ENCODE data around the gene BMPR1B. TPM values are rescaled to one million over a fixed set of nuclear protein-coding genes. Genes with fewer than 3 reads are reported as not detected.

Gene BMPR1B
- total RNA-seq, 4 donors from 2014 or later, result 0.46 to 1.3 (median 0.88) TPM

DNA sequence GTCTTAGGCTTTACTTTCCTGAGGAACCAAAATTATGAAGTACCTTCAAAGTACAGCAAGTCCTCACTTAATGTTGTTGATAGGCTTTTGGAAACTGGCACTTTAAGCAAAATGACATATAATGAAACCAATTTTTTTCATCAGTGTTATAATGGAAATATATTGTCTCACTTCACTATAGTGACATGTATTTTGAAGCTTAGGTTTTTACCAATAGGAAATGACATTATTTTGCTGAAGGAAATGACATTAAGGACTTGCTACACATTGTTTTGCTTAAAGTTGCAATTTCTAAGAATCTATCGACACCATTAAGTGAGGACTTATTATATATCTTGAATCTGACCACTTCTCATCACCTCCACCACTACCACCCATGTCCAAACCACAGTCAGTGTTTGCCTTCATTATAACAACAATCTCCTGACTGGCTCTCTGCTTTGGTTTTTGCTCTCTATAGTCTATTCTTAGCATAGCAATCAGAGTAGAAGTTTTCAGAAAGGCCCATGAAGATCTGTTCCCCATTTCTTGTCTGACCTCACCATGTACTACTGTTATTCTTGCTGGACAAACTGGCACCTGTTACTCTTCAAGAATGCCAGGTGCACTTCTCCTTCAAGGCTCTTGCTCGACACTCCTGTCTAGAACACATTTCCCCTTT lies 311.2 kb downstream of the BMPR1B start:
- no peak for TF ChIP-seq POLR2A (IDR thresholded peaks at IDR 0.05)
- intact Hi-C loops (cut with DNase I; ENCODE audit: low total_unique reads), result no loop called here

DNA sequence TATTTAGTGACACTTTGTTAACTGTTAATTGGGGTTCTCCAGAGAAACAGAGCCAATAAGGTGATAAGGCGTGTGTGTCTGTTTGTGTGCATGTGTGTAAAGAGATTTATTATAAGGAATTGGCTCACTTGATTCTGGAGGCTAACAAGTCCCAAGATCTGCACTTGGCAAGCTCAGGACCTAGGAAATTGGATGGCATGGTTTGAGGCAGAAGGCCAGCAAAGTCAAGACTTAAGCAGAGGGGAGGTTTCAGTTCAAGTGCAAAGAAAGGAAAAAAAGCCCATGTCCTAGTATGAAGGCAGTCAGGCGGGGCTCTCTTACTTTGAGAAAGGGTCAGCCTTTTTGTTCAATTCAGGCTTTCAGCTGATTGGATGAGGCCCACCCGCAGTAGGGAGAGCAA lies 314.1 kb downstream of the BMPR1B start:
- no peak for DNase-seq (ENCODE audit: low spot score in 2 of 2)
- H3K4me3 ChIP-seq (ENCODE audit: low read depth, poor library complexity, severe bottlenecking), result no peak overlapping the region
- TF ChIP-seq POLR2A (IDR thresholded peaks at IDR 0.05), result no peak
- TF ChIP-seq, protein P1, sequence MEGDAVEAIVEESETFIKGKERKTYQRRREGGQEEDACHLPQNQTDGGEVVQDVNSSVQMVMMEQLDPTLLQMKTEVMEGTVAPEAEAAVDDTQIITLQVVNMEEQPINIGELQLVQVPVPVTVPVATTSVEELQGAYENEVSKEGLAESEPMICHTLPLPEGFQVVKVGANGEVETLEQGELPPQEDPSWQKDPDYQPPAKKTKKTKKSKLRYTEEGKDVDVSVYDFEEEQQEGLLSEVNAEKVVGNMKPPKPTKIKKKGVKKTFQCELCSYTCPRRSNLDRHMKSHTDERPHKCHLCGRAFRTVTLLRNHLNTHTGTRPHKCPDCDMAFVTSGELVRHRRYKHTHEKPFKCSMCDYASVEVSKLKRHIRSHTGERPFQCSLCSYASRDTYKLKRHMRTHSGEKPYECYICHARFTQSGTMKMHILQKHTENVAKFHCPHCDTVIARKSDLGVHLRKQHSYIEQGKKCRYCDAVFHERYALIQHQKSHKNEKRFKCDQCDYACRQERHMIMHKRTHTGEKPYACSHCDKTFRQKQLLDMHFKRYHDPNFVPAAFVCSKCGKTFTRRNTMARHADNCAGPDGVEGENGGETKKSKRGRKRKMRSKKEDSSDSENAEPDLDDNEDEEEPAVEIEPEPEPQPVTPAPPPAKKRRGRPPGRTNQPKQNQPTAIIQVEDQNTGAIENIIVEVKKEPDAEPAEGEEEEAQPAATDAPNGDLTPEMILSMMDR (IDR thresholded peaks at IDR 0.05), result no peak
- 89 to 94% methylated on average over 3 of the region's 3 CpGs for WGBS, 2 donors
- intact Hi-C loops (cut with DNase I; ENCODE audit: low total_unique reads), result no loop called here

More for the DNA sequence above, 311.2 kb downstream of the BMPR1B start:
- H3K4me3 ChIP-seq (ENCODE audit: low read depth, poor library complexity, severe bottlenecking), result no peak overlapping the region
- WGBS, 2 donors, result 80 to 83% methylated on average over 2 of the region's 2 CpGs
- no peak for DNase-seq (ENCODE audit: low spot score in 2 of 2)

DNA sequence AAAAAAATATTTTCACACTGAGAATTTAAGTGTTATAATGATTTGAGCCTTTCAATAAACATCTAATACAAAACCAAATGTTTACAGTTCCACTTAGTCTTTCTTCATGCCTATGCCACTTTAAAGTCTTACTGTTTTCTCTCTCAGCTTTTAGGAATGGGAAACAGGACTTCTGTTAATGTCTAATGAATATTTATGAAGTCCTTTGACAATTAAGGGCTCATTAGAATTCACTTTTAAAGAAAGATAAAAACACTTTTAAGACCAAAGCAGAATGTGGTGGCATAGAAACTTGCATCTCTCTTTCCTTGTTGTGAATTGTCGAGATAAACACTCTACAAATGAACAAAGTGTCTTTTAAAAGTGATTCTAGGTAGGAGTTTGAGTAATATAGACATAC lies 315.9 kb downstream of the BMPR1B start:
- intact Hi-C loops (cut with DNase I; ENCODE audit: low total_unique reads), result no loop called here
- no peak for TF ChIP-seq POLR2A (IDR thresholded peaks at IDR 0.05)
- WGBS, 2 donors, result 90 to 94% methylated on average over 1 of the region's 1 CpG
- H3K4me3 ChIP-seq (ENCODE audit: low read depth, poor library complexity, severe bottlenecking), result no peak overlapping the region
- no peak for DNase-seq (ENCODE audit: low spot score in 2 of 2)

DNA sequence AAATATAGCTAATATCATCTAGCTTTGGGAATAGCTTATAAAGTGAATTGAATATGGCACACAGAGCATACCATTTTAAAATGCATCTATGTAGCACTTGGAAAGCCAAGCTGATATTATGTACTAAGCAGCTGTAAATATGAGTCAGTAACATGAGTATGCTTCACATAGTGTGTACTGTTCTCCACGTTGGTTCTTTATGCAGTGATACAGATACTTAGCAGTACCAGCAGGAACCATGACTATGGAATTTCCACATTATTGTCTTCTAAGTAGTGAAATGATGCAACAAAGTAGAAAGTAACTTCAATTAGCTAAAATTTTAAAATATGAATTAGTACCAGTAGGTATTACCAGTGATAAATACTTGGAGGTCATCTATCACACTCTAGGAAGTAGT lies 320.1 kb downstream of the BMPR1B start:
- DNase-seq (ENCODE audit: low spot score in 2 of 2), result no peak
- intact Hi-C loops (cut with DNase I; ENCODE audit: low total_unique reads), result no loop called here
- no peak overlapping the region for H3K4me3 ChIP-seq (ENCODE audit: low read depth, poor library complexity, severe bottlenecking)
- TF ChIP-seq, protein P1 (IDR thresholded peaks at IDR 0.05), result no peak
- no peak for TF ChIP-seq POLR2A (IDR thresholded peaks at IDR 0.05)
- WGBS, 2 donors, result 60 to 76% methylated on average over 1 of the region's 1 CpG

DNA sequence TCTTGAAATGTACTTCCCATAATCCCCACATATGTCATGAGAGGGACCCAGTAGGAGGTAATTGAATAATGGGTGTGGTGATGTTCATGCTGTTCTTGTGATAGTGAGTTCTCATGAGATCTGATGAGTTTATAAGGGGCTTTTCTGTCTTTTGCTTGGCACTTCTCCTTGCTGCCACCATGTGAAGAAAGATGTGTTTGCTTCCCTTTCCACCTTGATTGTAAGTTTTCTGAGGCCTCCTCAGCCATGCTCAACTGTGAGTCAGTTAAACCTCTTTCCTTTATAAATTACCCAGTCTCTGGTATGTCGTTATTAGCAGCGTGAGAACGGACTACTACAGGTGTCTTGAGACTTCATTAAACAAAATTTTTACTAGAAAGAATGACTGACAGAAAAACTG lies 323.2 kb downstream of the BMPR1B start:
- no peak overlapping the region for H3K4me3 ChIP-seq (ENCODE audit: low read depth, poor library complexity, severe bottlenecking)
- 76 to 77% methylated on average over 3 of the region's 3 CpGs for WGBS, 2 donors
- DNase-seq (ENCODE audit: low spot score in 2 of 2), result no peak
- TF ChIP-seq POLR2A (IDR thresholded peaks at IDR 0.05), result no peak
- TF ChIP-seq, protein P1 (IDR thresholded peaks at IDR 0.05), result no peak
- intact Hi-C loops (cut with DNase I; ENCODE audit: low total_unique reads), result no loop called here

DNA sequence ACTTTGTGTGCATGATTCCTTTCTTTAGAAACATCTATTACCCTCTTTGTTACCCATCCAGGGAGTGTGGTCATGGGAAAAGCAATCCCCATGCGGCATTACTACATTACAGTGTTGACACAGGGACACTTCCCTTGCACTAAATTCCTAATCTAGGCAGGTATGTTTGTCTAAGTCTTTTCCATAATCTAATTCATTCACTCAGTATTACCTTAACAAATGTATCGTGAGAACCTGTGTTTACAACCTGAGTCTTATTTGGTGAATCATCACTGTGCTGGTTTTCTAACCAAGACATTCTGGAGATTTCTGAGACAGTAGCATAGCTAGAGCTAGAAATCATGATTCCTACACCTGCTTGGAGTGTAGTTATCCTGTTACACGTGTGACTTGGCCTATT lies 326.8 kb downstream of the BMPR1B start:
- no peak for DNase-seq (ENCODE audit: low spot score in 2 of 2)
- TF ChIP-seq, protein P1 (IDR thresholded peaks at IDR 0.05), result no peak
- TF ChIP-seq POLR2A (IDR thresholded peaks at IDR 0.05), result no peak
- WGBS, 2 donors, result 83 to 91% methylated on average over 3 of the region's 3 CpGs
- no peak overlapping the region for H3K4me3 ChIP-seq (ENCODE audit: low read depth, poor library complexity, severe bottlenecking)
- intact Hi-C loops (cut with DNase I; ENCODE audit: low total_unique reads), result no loop called here

Data from lower leg skin (tissue), 4 donors.